OCI-LY3 (cell line): ENCODE measurements around the gene STK26.
"Not testable (repeated sequence)": the region's sequence is repeated elsewhere in the genome, so short reads cannot be mapped to it uniquely, and the experiment has no call there.

Source experiments
- CTCF ChIP-seq: fragments of 200-600, 300-600 bp; sonication (generic); IDR thresholded peaks from 2 replicates; pipeline ENCODE4 v1.5.1; 2014; ENCODE audit warnings: antibody characterized with exemption, low read length, low read depth
- EZH2phosphoT487 ChIP-seq: fragments of 200-600 bp; shearing (Covaris generic); IDR thresholded peaks from 2 replicates; pipeline ENCODE4 v1.6.1; 2018; ENCODE audit warnings: antibody characterized with exemption, mixed run types, low read depth

DNA sequence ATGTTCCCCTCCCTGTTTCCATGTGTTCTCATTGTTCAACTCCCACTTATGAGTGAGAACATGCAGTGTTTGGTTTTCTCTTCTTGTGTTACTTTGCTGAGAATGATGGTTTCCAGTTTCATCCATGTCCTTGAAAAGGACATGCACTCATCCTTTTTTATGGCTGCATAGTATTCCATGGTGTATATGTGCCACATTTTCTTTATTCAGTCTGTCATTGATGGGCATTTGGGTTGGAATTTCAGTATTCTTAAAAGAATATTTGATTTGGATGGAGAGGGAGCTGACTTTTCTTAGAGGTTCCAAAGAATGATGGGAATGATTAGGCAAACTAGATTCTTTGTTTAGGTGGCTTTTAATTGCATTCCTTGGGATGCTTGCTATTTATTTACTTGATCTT is 28.7 kb downstream of the STK26 start:
- not testable (repeated sequence) for TF ChIP-seq EZH2phosphoT487, CTCF
